Ectodermal cell (in vitro differentiated cells): Measurements from ENCODE around the gene RABGGTA.
"Not testable (repeated sequence)": the region's sequence is repeated elsewhere in the genome, so short reads cannot be mapped to it uniquely, and the experiment has no call there.

Experiments
- H3K27ac ChIP-seq: 2 replicates; pipeline ENCODE4 v1.7.0; 2013; ENCODE audit warnings: mild to moderate bottlenecking, low read depth, low read length; ENCODE audit not compliant: insufficient read depth, poor library complexity, severe bottlenecking
- H3K27me3 ChIP-seq: 2 replicates; pipeline ENCODE4 v1.7.0; 2013; ENCODE audit warnings: mild to moderate bottlenecking, low read length; ENCODE audit not compliant: insufficient read depth, control insufficient read depth, poor library complexity, severe bottlenecking
- H3K36me3 ChIP-seq: one replicate; pipeline ENCODE4 v1.7.0; 2013; ENCODE audit warnings: low read length; ENCODE audit not compliant: control insufficient read depth, insufficient read depth
- H3K4me1 ChIP-seq: one replicate; pipeline ENCODE4 v1.7.0; 2013; ENCODE audit warnings: low read length; ENCODE audit not compliant: control insufficient read depth, insufficient read depth
- H3K4me3 ChIP-seq: 2 replicates; pipeline ENCODE4 v1.7.0; 2013; ENCODE audit warnings: low read depth, low read length, control low read depth; ENCODE audit not compliant: insufficient read depth
- H3K9me3 ChIP-seq: 2 replicates; pipeline ENCODE4 v1.7.0; 2013; ENCODE audit warnings: mild to moderate bottlenecking, low read length, moderate library complexity; ENCODE audit not compliant: control insufficient read depth
- WGBS, 2 experiments: methylation state at CpG; one replicate each; pipeline ENCODE4 v1.1.7; 2013; ENCODE audit warnings: missing lambda C conversion rate in 2 of 2; 5-methylcytosine and 5-hydroxymethylcytosine counted together

Gene RABGGTA

GRCh38 chr14:24254630-24255392 is 16.6 kb downstream of the RABGGTA start:
- Histone ChIP-seq H3K9me3 (no peaks in the 10 kb centered on the region), H3K27me3 (no peaks in the 10 kb centered on the region), H3K4me1 (no peaks in the 10 kb centered on the region), H3K36me3 (no peaks in the 10 kb centered on the region), H3K27ac (no peak overlapping the region), H3K4me3 (no peak overlapping the region)
- WGBS, 2 experiments, result 95% methylated on average over 19 of the region's 19 CpGs

- no peaks in the 10 kb centered on the region for H3K27me3 ChIP-seq
- 88 to 89% methylated on average over 7 of the region's 7 CpGs for WGBS, 2 experiments
- H3K36me3 ChIP-seq, result no peaks in the 10 kb centered on the region
Measured at GRCh38 chr14:24253936-24254335, 17.5 kb downstream of the RABGGTA start.

GRCh38 chr14:24252289-24253124 is 18.9 kb downstream of the RABGGTA start:
- H3K4me3 ChIP-seq, result no peak overlapping the region
- no peak overlapping the region for H3K27ac ChIP-seq
- no peaks in the 10 kb centered on the region for H3K9me3 ChIP-seq
- 84 to 85% methylated on average over 11 of the region's 11 CpGs for WGBS, 2 experiments
- H3K36me3 ChIP-seq, result no peaks in the 10 kb centered on the region
- H3K27me3 ChIP-seq, result no peaks in the 10 kb centered on the region
- H3K4me1 ChIP-seq, result no peaks in the 10 kb centered on the region

More at GRCh38 chr14:24253936-24254335, 17.5 kb downstream of the RABGGTA start:
- Histone ChIP-seq H3K4me1 (no peaks in the 10 kb centered on the region), H3K27ac (no peak overlapping the region), H3K4me3 (no peak overlapping the region), H3K9me3 (no peaks in the 10 kb centered on the region)

- 87 to 88% methylated on average over 1 of the region's 1 CpG for WGBS, 2 experiments
- H3K27me3 ChIP-seq, result no peaks in the 10 kb centered on the region
- H3K4me1 ChIP-seq, result no peaks in the 10 kb centered on the region
- H3K9me3 ChIP-seq, result no peaks in the 10 kb centered on the region
- no peak overlapping the region for H3K27ac ChIP-seq
- H3K36me3 ChIP-seq, result no peaks in the 10 kb centered on the region
- no peak overlapping the region for H3K4me3 ChIP-seq
Measured at GRCh38 chr14:24251880-24252288, 19.5 kb downstream of the RABGGTA start.

GRCh38 chr14:24250354-24250753 is 21.0 kb downstream of the RABGGTA start:
- no peaks in the 10 kb centered on the region for H3K4me1 ChIP-seq
- H3K9me3 ChIP-seq, result no peaks in the 10 kb centered on the region
- no peaks in the 10 kb centered on the region for H3K27me3 ChIP-seq
- H3K27ac ChIP-seq, result no peak overlapping the region
- 74 to 77% methylated on average over 4 of the region's 4 CpGs for WGBS, 2 experiments
- no peak overlapping the region for H3K4me3 ChIP-seq
- no peaks in the 10 kb centered on the region for H3K36me3 ChIP-seq

GRCh38 chr14:24249230-24250021 is 22.0 kb downstream of the RABGGTA start:
- no peaks in the 10 kb centered on the region for H3K9me3 ChIP-seq
- no peaks in the 10 kb centered on the region for H3K27me3 ChIP-seq
- WGBS, 2 experiments, result 79 to 81% methylated on average over 13 of the region's 13 CpGs
- no peak overlapping the region for H3K4me3 ChIP-seq
- H3K27ac ChIP-seq, result no peak overlapping the region
- no peaks in the 10 kb centered on the region for H3K4me1 ChIP-seq
- H3K36me3 ChIP-seq, result no peaks in the 10 kb centered on the region

GRCh38 chr14:24247422-24247821 is 24.0 kb downstream of the RABGGTA start:
- H3K27me3 ChIP-seq, result no peaks in the 10 kb centered on the region
- 83% methylated on average over 7 of the region's 7 CpGs for WGBS, 2 experiments

GRCh38 chr14:24246765-24247212 is 24.6 kb downstream of the RABGGTA start:
- Histone ChIP-seq H3K36me3 (no peaks in the 10 kb centered on the region), H3K4me3 (no peak overlapping the region), H3K27ac (no peak overlapping the region), H3K27me3 (no peaks in the 10 kb centered on the region), H3K4me1 (no peaks in the 10 kb centered on the region), H3K9me3 (no peaks in the 10 kb centered on the region)
- 84 to 92% methylated on average over 3 of the region's 3 CpGs for WGBS, 2 experiments

More at GRCh38 chr14:24247422-24247821, 24.0 kb downstream of the RABGGTA start:
- Histone ChIP-seq H3K9me3 (no peaks in the 10 kb centered on the region), H3K4me3 (no peak overlapping the region), H3K36me3 (no peaks in the 10 kb centered on the region), H3K4me1 (no peaks in the 10 kb centered on the region), H3K27ac (no peak overlapping the region)

- WGBS, 2 experiments, result 93 to 95% methylated on average over 11 of the region's 11 CpGs
- H3K27ac ChIP-seq, H3K27me3 ChIP-seq, H3K9me3 ChIP-seq, H3K4me3 ChIP-seq, H3K36me3 ChIP-seq, H3K4me1 ChIP-seq: not testable (repeated sequence)
Measured at GRCh38 chr14:24245350-24245749, 26.0 kb downstream of the RABGGTA start.
